ENCODE measurements around the gene GRAMD1B. TPM values are rescaled to one million over a fixed set of nuclear protein-coding genes. Genes with fewer than 3 reads are reported as not detected.

Gene GRAMD1B
- total RNA-seq, 1 donor from 2014 or later, result 8.8 TPM

- Histone ChIP-seq H3K27me3 (ENCODE audit: control insufficient read depth, insufficient read depth, low read length) (no peaks in the 10 kb centered on the region), H3K36me3 (ENCODE audit: control insufficient read depth, insufficient read depth, low read length) (no peaks in the 10 kb centered on the region), H3K4me3 (ENCODE audit: low read depth, low read length) (no peak overlapping the region)
- TF ChIP-seq, protein P1, sequence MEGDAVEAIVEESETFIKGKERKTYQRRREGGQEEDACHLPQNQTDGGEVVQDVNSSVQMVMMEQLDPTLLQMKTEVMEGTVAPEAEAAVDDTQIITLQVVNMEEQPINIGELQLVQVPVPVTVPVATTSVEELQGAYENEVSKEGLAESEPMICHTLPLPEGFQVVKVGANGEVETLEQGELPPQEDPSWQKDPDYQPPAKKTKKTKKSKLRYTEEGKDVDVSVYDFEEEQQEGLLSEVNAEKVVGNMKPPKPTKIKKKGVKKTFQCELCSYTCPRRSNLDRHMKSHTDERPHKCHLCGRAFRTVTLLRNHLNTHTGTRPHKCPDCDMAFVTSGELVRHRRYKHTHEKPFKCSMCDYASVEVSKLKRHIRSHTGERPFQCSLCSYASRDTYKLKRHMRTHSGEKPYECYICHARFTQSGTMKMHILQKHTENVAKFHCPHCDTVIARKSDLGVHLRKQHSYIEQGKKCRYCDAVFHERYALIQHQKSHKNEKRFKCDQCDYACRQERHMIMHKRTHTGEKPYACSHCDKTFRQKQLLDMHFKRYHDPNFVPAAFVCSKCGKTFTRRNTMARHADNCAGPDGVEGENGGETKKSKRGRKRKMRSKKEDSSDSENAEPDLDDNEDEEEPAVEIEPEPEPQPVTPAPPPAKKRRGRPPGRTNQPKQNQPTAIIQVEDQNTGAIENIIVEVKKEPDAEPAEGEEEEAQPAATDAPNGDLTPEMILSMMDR (IDR thresholded peaks at IDR 0.05; ENCODE audit: insufficient read depth, low read length, poor library complexity, severe bottlenecking), result no peak
- no peak for DNase-seq (ENCODE audit: low read depth)
Measured at GRCh38 chr11:123504401-123504800, 74.3 kb downstream of the GRAMD1B start.

- H3K4me3 ChIP-seq (ENCODE audit: low read depth, low read length), result no peak overlapping the region
- peak; percentile 37 for DNase-seq (ENCODE audit: low read depth)
- no peaks in the 10 kb centered on the region for H3K36me3 ChIP-seq (ENCODE audit: control insufficient read depth, insufficient read depth, low read length)
- TF ChIP-seq, protein P1 (IDR thresholded peaks at IDR 0.05; ENCODE audit: insufficient read depth, low read length, poor library complexity, severe bottlenecking), result no peak
- no peaks in the 10 kb centered on the region for H3K27me3 ChIP-seq (ENCODE audit: control insufficient read depth, insufficient read depth, low read length)
Measured at GRCh38 chr11:123505546-123506299, 75.7 kb downstream of the GRAMD1B start.

DNA sequence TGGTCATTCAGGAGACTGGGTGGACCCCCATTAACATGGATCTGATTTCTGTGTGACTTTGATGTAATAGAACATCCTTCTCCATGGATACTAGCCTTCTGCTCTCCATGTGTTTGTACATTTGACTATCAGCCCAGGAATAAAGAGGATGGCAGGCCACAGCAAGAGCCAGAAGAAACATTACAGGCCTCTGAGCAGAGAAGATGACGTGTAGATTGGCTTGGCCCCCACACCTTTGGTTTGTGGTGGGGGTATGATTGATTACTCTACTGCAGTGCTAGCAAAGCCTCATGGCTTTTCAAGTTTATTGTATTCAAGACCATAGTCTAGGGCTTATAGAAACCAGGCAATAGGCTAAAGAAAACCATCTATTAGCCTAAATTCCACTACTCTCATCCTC is 77.0 kb downstream of the GRAMD1B start:
- H3K27me3 ChIP-seq (ENCODE audit: control insufficient read depth, insufficient read depth, low read length), result no peaks in the 10 kb centered on the region
- no peaks in the 10 kb centered on the region for H3K36me3 ChIP-seq (ENCODE audit: control insufficient read depth, insufficient read depth, low read length)
- TF ChIP-seq, protein P1 (IDR thresholded peaks at IDR 0.05; ENCODE audit: insufficient read depth, low read length, poor library complexity, severe bottlenecking), result no peak
- DNase-seq (ENCODE audit: low read depth), result no peak
- H3K4me3 ChIP-seq (ENCODE audit: low read depth, low read length), result no peak overlapping the region

DNA sequence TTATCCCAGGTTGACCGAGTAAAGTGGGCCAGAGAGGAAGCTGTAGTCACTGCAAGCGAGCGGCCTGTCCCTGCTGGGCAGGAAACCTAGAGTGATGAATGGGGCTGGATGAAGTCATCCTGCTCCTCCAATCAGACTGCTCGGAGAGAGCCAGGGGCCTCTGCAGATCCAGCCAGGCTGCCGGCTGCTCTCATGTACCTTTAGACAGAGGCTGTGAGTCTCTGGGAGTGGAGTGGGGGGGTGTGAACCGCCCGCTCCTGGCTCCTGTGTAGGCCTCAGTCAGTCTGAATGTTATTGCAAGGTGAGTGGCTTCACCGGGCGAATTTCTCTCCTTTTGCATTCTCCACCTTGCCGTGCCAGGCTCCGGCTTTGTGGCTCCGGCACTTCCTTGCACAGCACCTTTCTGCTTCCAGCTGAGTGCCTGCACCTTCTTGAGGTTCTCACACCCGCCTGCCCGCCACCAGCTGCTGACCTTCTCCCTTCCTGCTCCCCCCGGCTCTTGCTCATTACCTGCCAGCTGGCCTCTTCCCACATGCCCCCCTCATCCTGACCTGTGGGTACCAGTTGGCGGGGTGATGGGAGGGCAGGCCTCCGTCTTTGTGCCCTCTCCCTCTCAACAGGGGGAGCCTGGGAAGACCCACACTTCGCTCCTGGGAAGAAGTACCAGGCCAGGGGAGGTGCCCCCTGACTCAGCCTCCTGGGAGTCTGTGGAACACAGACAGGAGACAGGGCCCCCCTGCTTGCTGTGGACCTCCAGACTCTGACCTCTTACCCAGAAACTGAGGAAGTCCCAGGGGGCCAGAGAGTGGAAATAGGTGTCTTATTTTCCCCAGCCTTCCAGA is 79.9 kb downstream of the GRAMD1B start:
- TF ChIP-seq, protein P1 (IDR thresholded peaks at IDR 0.05; ENCODE audit: insufficient read depth, low read length, poor library complexity, severe bottlenecking), result no peak
- Histone ChIP-seq H3K27me3 (ENCODE audit: control insufficient read depth, insufficient read depth, low read length) (no peaks in the 10 kb centered on the region), H3K4me3 (ENCODE audit: low read depth, low read length) (no peak overlapping the region), H3K36me3 (ENCODE audit: control insufficient read depth, insufficient read depth, low read length) (no peaks in the 10 kb centered on the region)
- peak; percentile 41 for DNase-seq (ENCODE audit: low read depth)

GRCh38 chr11:123510579-123510905 is 80.5 kb downstream of the GRAMD1B start:
- H3K4me3 ChIP-seq (ENCODE audit: low read depth, low read length), result no peak overlapping the region
- TF ChIP-seq, protein P1 (IDR thresholded peaks at IDR 0.05; ENCODE audit: insufficient read depth, low read length, poor library complexity, severe bottlenecking), result no peak
- no peaks in the 10 kb centered on the region for H3K36me3 ChIP-seq (ENCODE audit: control insufficient read depth, insufficient read depth, low read length)
- H3K27me3 ChIP-seq (ENCODE audit: control insufficient read depth, insufficient read depth, low read length), result no peaks in the 10 kb centered on the region
- no peak for DNase-seq (ENCODE audit: low read depth)
